ENCODE data around the gene TULP3.

Gene TULP3

DNA sequence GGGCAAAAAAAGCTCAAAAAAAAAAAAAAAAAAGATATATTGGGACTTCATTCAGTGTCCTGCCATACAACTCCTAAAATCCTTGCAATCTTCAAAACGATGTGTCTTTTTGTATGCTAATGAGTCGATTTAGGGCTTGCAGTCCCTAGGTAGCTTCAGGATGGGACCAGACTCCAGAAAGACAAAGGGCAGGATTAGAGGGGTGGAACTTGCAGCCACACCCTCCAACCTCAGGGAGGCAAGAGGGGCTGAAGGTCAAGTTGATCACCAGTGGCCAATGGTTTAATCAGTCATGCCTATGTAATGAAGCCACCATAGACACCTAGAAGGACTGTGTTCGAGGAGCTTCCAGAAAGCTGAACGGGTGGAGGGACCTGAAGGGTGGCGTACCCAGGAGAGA, 97.8 kb downstream of the TULP3 start:
- no peaks in the 10 kb centered on the region for H3K36me3 ChIP-seq (ENCODE audit: control insufficient read depth in 4 of 4, insufficient read depth in 4 of 4, low read length in 3 of 4)
- H3K9me3 ChIP-seq (ENCODE audit: control extremely low read depth in 1 of 5, control insufficient read depth in 4 of 5, insufficient read depth in 2 of 5, low read depth in 1 of 5, low read length in 4 of 5) = peaks cover 0 to 3% (median 0%) of the 10 kb centered on the region in 5 experiments
- WGBS (ENCODE audit: insufficient coverage) = 99% methylated on average over 5 of the region's 5 CpGs
- H3K4me1 ChIP-seq (ENCODE audit: control extremely low read depth in 1 of 4, control insufficient read depth in 4 of 4, insufficient read depth in 4 of 4, low read length in 3 of 4) = no peaks in the 10 kb centered on the region
- ChIA-PET POLR2A (no interaction called here), CTCF (no interaction called here)
- H3K27me3 ChIP-seq (replicated peaks in 2 of 5; ENCODE audit: control insufficient read depth in 4 of 5, insufficient read depth in 5 of 5, low read length in 4 of 5) = no peaks in the 10 kb centered on the region
- H3K4me3 ChIP-seq (ENCODE audit: control insufficient read depth in 1 of 7, extremely low read depth in 1 of 7, insufficient read depth in 4 of 7, low read depth in 2 of 7, low read length in 6 of 7) = no peak overlapping the region
- no peak for DNase-seq
- H3K27ac ChIP-seq (ENCODE audit: insufficient read depth in 1 of 2, low read depth in 1 of 2, low read length in 2 of 2, poor library complexity in 1 of 2, severe bottlenecking in 2 of 2) = no peak overlapping the region
